ENCODE measurements around the gene SELENON.

SELENON gene

DNA sequence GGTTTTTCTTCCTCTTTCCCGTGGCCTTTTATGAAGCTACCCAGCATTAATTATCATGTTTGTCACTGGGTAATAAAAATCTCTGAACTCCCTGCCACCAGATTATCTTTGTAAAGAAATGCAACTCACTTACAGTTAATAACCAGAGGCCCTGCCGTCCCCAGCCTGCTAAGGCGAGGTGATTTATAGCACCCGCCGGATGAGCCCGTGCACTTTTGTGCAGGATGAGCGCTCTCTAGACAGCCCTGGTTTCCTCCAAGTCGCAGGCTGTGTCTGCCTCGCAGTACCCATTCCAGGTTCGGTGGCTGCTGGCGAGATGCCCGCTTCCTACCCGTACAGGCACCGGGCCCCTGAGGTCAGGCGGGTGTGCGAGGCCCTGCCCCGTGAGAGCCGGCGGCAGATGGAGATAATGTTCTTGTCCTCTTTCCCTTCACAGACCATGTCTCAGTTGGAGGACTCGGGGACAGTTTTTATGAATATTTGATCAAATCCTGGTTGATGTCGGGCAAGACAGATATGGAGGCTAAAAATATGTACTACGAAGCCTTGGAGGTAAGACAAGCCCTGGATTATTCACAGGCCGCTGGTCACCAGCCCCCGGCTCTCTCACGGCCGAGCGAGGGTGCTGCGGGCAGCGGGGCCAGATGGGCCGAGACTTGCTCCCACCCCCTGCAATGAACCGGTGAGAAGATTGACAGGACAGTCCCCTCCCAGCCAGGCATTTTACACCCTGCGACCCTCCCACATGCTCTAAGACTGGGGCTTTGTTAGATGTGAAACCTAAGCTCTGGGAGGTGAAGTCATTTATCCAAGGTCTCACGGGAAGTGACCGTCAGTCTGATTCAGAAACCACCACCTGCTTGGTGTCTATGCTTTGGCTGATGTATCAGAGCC lies 28.5 kb upstream of the SELENON start:
- peak; percentile 81 for DNase-seq

DNA sequence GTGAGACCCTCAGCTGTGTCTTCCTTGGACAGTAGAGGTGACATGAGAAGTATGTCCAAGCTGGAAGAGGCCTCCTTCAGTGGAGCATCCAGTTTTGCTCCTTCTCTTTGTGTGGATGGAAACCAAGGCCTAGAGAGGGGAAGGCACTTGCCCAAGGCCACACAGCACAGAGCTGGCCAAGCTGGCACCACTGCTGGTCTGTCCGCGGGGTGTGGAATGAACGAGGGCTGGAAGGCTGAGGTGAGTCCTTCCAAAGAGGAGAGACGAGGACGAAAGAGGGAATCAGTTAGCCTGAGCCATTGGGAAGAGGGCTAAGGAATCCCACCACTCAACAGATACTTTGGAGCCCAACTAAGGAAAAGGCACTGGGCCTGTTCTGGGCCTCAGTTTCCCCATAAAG lies 27.8 kb upstream of the SELENON start:
- DNase-seq, result no peak

- no peak for DNase-seq
Measured at GRCh38 chr1:25772692-25773245, 27.2 kb upstream of the SELENON start.

GRCh38 chr1:25773441-25774125 lies 26.4 kb upstream of the SELENON start:
- no peak for DNase-seq

- no peak for DNase-seq
Measured at GRCh38 chr1:25774206-25774803, 25.7 kb upstream of the SELENON start.

- no peak for DNase-seq
Measured at GRCh38 chr1:25774921-25775771, 24.8 kb upstream of the SELENON start.

GRCh38 chr1:25779388-25779787 lies 20.6 kb upstream of the SELENON start:
- DNase-seq, result no peak

DNA sequence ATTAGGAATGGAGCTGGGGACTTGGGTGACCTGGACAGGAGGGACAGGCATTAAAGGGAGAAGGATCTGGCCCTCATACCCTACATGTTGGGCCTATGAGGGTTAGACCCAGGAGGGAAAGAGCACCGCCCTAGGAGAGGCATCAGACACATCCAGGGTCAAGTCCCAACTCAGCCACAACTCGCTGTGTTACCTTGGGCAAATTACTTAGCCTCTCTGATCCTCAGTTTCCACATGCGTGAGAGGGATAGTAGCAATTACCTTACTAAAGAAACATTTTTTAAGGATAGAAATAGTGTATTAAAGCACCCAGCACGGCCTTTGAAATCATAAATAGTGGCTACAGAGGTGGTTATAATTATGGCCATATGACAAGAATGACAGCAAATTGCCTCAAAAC lies 20.1 kb upstream of the SELENON start:
- DNase-seq, result no peak

- peak; percentile 16 for DNase-seq
Measured at GRCh38 chr1:25780318-25781129, 19.5 kb upstream of the SELENON start.

DNA sequence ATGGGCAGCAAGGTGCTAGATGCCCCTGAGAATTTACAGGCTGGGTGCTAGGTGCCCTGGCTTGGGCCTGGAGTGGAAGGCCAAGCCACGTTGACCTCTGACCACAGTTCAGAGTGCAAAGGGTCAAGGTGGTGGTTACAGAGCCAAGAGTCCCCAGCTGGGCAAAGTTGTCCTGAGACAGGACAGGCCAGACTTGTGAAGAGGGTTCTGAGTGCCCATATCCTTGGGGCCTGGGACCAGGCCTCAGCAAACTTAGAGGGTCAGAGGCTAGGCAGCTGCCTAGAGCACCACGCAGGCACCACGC lies 18.9 kb upstream of the SELENON start:
- DNase-seq, result no peak

- DNase-seq, result no peak
Measured at GRCh38 chr1:25782608-25783201, 17.3 kb upstream of the SELENON start.

DNA sequence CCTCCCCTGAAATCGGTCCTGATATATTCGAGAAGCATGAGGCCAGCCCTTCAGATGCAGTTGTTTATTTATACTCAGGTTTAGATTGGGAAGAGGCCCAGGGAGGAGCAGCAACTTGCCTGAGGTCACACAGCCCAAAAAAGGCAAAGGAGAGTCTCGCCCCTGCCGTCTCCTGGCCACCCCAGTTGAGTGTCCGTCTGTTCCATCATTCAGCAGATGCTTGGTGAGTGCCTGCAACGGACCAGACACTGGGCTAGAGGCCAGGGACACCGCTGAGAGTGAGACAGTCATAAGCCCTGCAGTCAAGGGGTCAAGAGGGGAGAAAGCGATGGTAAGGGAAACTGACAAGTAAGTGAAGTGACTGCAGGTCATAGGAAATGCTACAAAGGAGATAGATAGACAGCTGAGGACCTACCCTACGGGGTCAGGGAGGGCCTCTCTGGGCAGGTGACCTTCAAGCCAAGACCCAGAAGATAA lies 15.4 kb upstream of the SELENON start:
- DNase-seq, result peak; percentile 20

- DNase-seq, result no peak
Measured at GRCh38 chr1:25785333-25786067, 14.5 kb upstream of the SELENON start.

DNA sequence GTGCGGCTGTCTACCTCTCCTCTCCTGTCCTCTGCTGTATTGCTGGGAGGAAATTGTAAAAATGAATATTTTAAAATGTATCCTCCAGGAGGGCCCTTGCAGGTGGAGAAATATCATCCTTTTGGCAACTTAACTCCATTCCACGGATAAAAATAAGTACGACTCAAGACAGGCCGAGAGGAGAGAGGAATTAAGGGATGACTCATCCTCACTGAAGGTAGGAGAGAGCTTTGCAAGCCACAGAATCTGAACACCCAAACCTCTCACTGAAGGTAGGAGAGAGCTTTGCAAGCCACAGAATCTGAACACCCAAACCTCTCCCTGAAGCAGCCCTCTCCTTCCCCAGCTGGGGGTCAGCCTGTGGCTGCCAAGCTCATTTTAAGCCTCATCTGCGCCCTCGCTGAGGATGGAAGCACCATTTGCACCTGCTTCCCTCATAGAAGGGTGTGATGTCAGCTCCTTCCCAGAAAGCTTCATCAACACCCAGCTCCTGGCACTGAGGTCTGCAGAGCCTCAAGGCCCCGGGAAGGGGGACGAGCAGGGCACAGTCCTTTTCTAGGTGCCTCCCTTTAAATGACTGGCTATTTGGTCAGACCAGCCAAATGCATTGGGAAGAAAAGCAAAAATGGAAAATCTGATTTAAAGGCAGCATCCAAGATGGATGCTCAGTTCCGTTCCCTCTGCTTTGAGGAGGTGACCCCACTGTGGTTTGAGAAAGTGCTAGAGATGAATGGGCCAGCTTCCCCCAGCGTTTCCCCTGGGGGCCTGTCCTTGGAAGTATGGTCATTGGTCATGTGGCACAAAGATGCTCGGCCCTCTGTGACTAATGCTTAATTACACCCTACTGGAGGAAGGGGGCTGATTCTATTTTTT lies 12.9 kb upstream of the SELENON start:
- DNase-seq, result no peak

GRCh38 chr1:25787760-25788166 lies 12.2 kb upstream of the SELENON start:
- DNase-seq, result no peak

DNA sequence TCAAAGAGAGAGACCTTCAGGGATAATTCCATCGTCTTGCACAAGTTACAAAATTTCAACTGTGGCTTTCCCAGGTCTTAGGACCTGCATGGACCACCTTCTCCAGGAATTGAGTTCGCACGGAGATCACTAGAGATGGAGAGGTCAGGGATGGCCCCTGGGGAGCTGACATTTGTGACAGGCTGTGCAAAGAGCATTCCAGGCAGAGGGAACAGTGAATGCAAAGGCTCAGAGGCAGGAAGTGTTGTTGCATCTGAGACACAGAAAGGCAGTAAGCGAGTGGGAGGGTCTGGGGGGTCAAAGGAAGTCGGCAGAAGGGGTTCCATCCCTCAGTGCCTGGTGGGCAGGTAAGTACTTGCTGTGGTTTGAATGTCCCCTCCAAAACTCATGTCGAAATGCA lies 9.5 kb upstream of the SELENON start:
- DNase-seq, result no peak

DNA sequence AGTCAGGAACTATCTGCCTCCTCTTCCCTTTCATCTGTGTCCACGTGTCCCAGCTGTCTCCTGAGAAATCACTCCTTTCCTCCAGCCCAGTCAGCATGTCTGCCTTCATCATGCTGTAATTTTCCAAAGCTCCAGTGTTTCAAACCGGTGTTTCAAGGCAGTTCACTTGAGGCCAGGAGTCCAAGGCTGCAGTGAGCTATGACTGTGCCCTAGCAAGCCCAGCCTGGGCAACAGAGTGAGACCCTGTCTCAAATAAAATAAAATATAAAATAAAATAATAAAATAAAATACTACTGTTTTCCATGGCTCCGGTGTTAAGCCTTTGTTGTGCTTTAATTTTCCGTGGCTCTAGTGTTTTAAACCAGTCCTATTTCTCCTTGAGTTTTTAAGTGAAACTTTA lies 7.9 kb upstream of the SELENON start:
- DNase-seq, result no peak

DNA sequence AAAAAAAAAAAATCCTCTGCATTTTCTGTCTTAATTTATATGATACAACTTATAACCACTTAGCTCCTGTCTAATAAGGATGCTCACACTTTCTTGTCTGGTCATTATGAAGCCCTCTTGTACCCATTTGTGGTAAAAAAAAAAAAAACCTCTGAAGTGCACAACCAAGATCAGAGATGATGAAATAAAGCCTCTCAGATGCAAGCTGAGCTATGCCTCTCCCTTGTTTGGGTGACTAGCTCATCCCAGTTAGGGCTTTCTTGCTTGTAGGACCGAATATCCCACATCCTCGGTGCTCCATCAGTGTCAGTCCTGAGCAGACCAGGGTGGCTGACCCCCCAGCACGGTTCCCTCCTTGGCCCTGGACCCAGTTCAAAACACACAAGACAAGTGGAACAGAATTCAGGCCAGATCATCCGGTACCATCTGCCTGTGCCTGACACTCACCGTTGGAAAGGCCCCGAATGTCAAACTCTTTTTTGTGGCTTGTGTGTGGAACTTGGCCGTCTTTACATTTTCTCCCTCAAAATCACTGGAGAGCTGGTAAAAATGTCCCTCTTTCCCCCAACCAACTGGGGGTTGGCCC lies 6.3 kb upstream of the SELENON start:
- DNase-seq, result no peak

GRCh38 chr1:25794325-25794724 lies 5.7 kb upstream of the SELENON start:
- DNase-seq, result no peak
